HL-60/S4 treated with phorbol 12-myristate 13-acetate at 8.2 ng/mL for 4 days and 3 days (cell line): ENCODE results near the gene SLC4A5.
"Not testable (repeated sequence)": the region's sequence is repeated elsewhere in the genome, so short reads cannot be mapped to it uniquely, and the experiment has no call there.

Source experiments
- in situ Hi-C: fragments of 300-500 bp; cut with MboI; formaldehyde crosslinking; loops from 2 replicates; pipeline ENCODE4 v1.15.0; 2022; ENCODE audit warnings: low sequenced_read_pairs

Gene SLC4A5

GRCh38 chr2:74235041-74235440 is 108.2 kb downstream of the SLC4A5 start:
- in situ Hi-C loops = no loop called here

GRCh38 chr2:74233648-74234047 is 109.6 kb downstream of the SLC4A5 start:
- in situ Hi-C loops = no loop called here

- in situ Hi-C loops = no loop called here
These were observed 110.8 kb downstream of the SLC4A5 start for GRCh38 chr2:74232426-74232825.

- in situ Hi-C loops = not testable (repeated sequence)
These were observed 113.4 kb downstream of the SLC4A5 start for GRCh38 chr2:74229865-74230264.

- in situ Hi-C loops = no loop called here
These were observed 114.4 kb downstream of the SLC4A5 start for GRCh38 chr2:74228772-74229171.

- in situ Hi-C loops = no loop called here
These were observed 115.6 kb downstream of the SLC4A5 start for GRCh38 chr2:74227646-74228045.

GRCh38 chr2:74226648-74227213 is 116.5 kb downstream of the SLC4A5 start:
- in situ Hi-C loops = no loop called here

GRCh38 chr2:74225698-74226459 is 117.3 kb downstream of the SLC4A5 start:
- in situ Hi-C loops = no loop called here

GRCh38 chr2:74223941-74224770 is 119.1 kb downstream of the SLC4A5 start:
- in situ Hi-C loops = no loop called here

- in situ Hi-C loops = no loop called here
These were observed 120.9 kb downstream of the SLC4A5 start for GRCh38 chr2:74222300-74222650.

- in situ Hi-C loops = no loop called here
These were observed 121.5 kb downstream of the SLC4A5 start for GRCh38 chr2:74221604-74222299.

- in situ Hi-C loops = no loop called here
These were observed 122.1 kb downstream of the SLC4A5 start for GRCh38 chr2:74221091-74221490.

GRCh38 chr2:74219846-74220486 is 123.2 kb downstream of the SLC4A5 start:
- in situ Hi-C loops = no loop called here

GRCh38 chr2:74216642-74217041 is 126.6 kb downstream of the SLC4A5 start:
- in situ Hi-C loops = no loop called here

- in situ Hi-C loops = not testable (repeated sequence)
These were observed 127.4 kb downstream of the SLC4A5 start for GRCh38 chr2:74215771-74216170.

GRCh38 chr2:74212702-74213410 is 130.4 kb downstream of the SLC4A5 start:
- in situ Hi-C loops = no loop called here

GRCh38 chr2:74206180-74206688 is 137.0 kb downstream of the SLC4A5 start:
- in situ Hi-C loops = no loop called here

GRCh38 chr2:74205596-74205995 is 137.6 kb downstream of the SLC4A5 start:
- in situ Hi-C loops = no loop called here

- in situ Hi-C loops = no loop called here
These were observed 138.1 kb downstream of the SLC4A5 start for GRCh38 chr2:74205113-74205512.

- in situ Hi-C loops = no loop called here
These were observed 138.8 kb downstream of the SLC4A5 start for GRCh38 chr2:74204436-74204835.
